GM20431 (cell line): ENCODE data around the gene ERGIC1.
"Not testable (repeated sequence)": the region's sequence is repeated elsewhere in the genome, so short reads cannot be mapped to it uniquely, and the experiment has no call there.

Experiments
- in situ Hi-C: fragments of 300-500 bp; cut with MseI, MboI; formaldehyde crosslinking; loops from one replicate; pipeline ENCODE4 v1.15.0; 2020; ENCODE audit warnings: low sequenced_read_pairs; ENCODE audit not compliant: unreplicated experiment

Gene ERGIC1

GRCh38 chr5:172896465-172896864, 62.4 kb downstream of the ERGIC1 start:
- in situ Hi-C loops = no loop called here

- in situ Hi-C loops = not testable (repeated sequence)
Measured at GRCh38 chr5:172897067-172897466, 63.0 kb downstream of the ERGIC1 start.

GRCh38 chr5:172897481-172898217, 63.6 kb downstream of the ERGIC1 start:
- in situ Hi-C loops = no loop called here

GRCh38 chr5:172898218-172898842, 64.3 kb downstream of the ERGIC1 start:
- in situ Hi-C loops = no loop called here

- in situ Hi-C loops = no loop called here
Measured at GRCh38 chr5:172898843-172899369, 64.9 kb downstream of the ERGIC1 start.

- in situ Hi-C loops = no loop called here
Measured at GRCh38 chr5:172899436-172899835, 65.4 kb downstream of the ERGIC1 start.

GRCh38 chr5:172901012-172901780, 67.1 kb downstream of the ERGIC1 start:
- in situ Hi-C loops = no loop called here

- in situ Hi-C loops = no loop called here
Measured at GRCh38 chr5:172901788-172902496, 67.9 kb downstream of the ERGIC1 start.

GRCh38 chr5:172902497-172903472, 68.7 kb downstream of the ERGIC1 start:
- in situ Hi-C loops = no loop called here

GRCh38 chr5:172903790-172904189, 69.7 kb downstream of the ERGIC1 start:
- in situ Hi-C loops = no loop called here

GRCh38 chr5:172904312-172904642, 70.2 kb downstream of the ERGIC1 start:
- in situ Hi-C loops = no loop called here

GRCh38 chr5:172904643-172905345, 70.7 kb downstream of the ERGIC1 start:
- in situ Hi-C loops = no loop called here

GRCh38 chr5:172905346-172906140, 71.5 kb downstream of the ERGIC1 start:
- in situ Hi-C loops = no loop called here

GRCh38 chr5:172906436-172906835, 72.4 kb downstream of the ERGIC1 start:
- in situ Hi-C loops = no loop called here

- in situ Hi-C loops = no loop called here
Measured at GRCh38 chr5:172906888-172907287, 72.8 kb downstream of the ERGIC1 start.

GRCh38 chr5:172907657-172908056, 73.6 kb downstream of the ERGIC1 start:
- in situ Hi-C loops = no loop called here

- in situ Hi-C loops = no loop called here
Measured at GRCh38 chr5:172908662-172909061, 74.6 kb downstream of the ERGIC1 start.
